Measurements from ENCODE around the gene BCL2L15. TPM values are rescaled to one million over a fixed set of nuclear protein-coding genes. Genes with fewer than 3 reads are reported as not detected.
A peak's percentile ranks its signal among the peaks of the same experiment; 100 is the strongest.

The BCL2L15 gene
- total and polyA plus RNA-seq, 10 of the 15 experiments (the other 5 are each of a cell fraction or from before 2014, with no cell fraction given): 0.42 to 1.2 (median 0.59) TPM

DNA sequence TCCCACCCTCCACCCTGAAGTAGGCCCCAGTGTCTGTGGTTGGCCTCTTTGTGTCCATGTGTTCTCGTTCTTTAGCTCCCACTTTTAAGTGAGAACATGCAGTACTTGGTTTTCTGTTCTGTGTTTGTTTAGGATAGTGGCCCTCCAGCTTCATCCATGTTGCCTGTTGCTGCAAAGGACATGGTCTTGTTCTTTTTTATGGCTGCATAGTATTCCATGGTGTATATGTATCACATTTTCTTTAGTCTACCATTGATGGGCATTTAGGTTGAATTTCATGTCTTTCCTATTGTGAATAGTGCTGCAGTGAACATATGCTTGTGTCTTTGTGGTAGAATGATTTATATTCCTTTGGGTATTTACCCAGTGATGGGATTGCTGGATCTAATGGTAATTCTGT, 47.8 kb upstream of the BCL2L15 start:
- in situ Hi-C loops (cut with MboI) (no loop called here), intact Hi-C loops (cut with micrococcal nuclease; ENCODE audit: unreplicated experiment) (no loop called here)
- peaks cover 6% of the 10 kb centered on the region; the same call in 1 of the 2 replicates for H3K4me1 ChIP-seq (ENCODE audit: control insufficient read depth, insufficient read depth, low read length)
- ATAC-seq (no peak), FAIRE-seq (no peak), DNase-seq (ENCODE audit: low read depth, low spot score) (no peak)
- ChIA-PET POLR2A (interaction anchor here (0.6 to 2.4 kb wide), 5 partner anchors 8 to 60 kb away, joined by 3 to 12 read pairs (median 3); no protein-coding TSS in a partner anchor), SMC1A (ENCODE audit: uncharacterized antibody, unreplicated experiment) (interaction anchor here (1.0 to 11.9 kb wide), 9 partner anchors 12 to 194 kb away, joined by 3 to 99 read pairs (median 3); partner anchors contain the start of gene AP4B1), RAD21 (ENCODE audit: unreplicated experiment) (interaction anchor here (0.7 to 3.0 kb wide), 3 partner anchors 59 to 124 kb away, joined by 3 to 13 read pairs (median 4); no protein-coding TSS in a partner anchor), CTCF (interaction anchor here (0.6 to 1.5 kb wide), 3 partner anchors 11 to 100 kb away, joined by 3 to 4 read pairs (median 3); no protein-coding TSS in a partner anchor)
- H2AFZ ChIP-seq (ENCODE audit: control insufficient read depth, low read depth, low read length): no peak overlapping the region
- no peaks in the 10 kb centered on the region for H4K20me1 ChIP-seq (ENCODE audit: control insufficient read depth, insufficient read depth)
- no peak overlapping the region; the same call in 1 of the 2 replicates for H3K4me3 ChIP-seq
- no peaks in the 10 kb centered on the region; a peak in 1 of 4 replicates for H3K36me3 ChIP-seq (ENCODE audit: control insufficient read depth in 2 of 2, insufficient read depth in 2 of 2, low read length in 1 of 2)
- H3K27ac ChIP-seq (ENCODE audit: control insufficient read depth, insufficient read depth): no peak overlapping the region
- H3K27me3 ChIP-seq (replicated peaks in 1 of 2; ENCODE audit: control insufficient read depth in 2 of 2, insufficient read depth in 2 of 2, low read length in 1 of 2): no peaks in the 10 kb centered on the region
- peaks cover 91% of the 10 kb centered on the region for H3K79me2 ChIP-seq (ENCODE audit: control insufficient read depth, insufficient read depth, low read length)
- TF ChIP-seq ZNF217 (IDR thresholded peaks at IDR 0.05) (0 out of 2 replicates have a peak, but pooled peaks have one; percentile 44), NFXL1 (IDR thresholded peaks at IDR 0.05; ENCODE audit: borderline replicate concordance) (peak; percentile 39; the same call in 1 of the 2 replicates), RFX5 (IDR thresholded peaks at IDR 0.05; ENCODE audit: low read depth, low read length) (no peak)
- H3K9me3 ChIP-seq (replicated peaks; ENCODE audit: control insufficient read depth, insufficient read depth, low read length): no peaks in the 10 kb centered on the region; the same call in 2 of the 3 replicates
- no TSS peak for BruUV-seq (replicated peaks)
- no peak overlapping the region for H3K9ac ChIP-seq (ENCODE audit: control insufficient read depth, insufficient read depth, low read length)
- WGBS (ENCODE audit: insufficient coverage, insufficient replicate concordance, low lambda C conversion rate, missing lambda C conversion rate): 100% methylated on average over 1 of the region's 1 CpG
- no peak overlapping the region for H3K4me2 ChIP-seq (ENCODE audit: control insufficient read depth, insufficient read depth)

DNA sequence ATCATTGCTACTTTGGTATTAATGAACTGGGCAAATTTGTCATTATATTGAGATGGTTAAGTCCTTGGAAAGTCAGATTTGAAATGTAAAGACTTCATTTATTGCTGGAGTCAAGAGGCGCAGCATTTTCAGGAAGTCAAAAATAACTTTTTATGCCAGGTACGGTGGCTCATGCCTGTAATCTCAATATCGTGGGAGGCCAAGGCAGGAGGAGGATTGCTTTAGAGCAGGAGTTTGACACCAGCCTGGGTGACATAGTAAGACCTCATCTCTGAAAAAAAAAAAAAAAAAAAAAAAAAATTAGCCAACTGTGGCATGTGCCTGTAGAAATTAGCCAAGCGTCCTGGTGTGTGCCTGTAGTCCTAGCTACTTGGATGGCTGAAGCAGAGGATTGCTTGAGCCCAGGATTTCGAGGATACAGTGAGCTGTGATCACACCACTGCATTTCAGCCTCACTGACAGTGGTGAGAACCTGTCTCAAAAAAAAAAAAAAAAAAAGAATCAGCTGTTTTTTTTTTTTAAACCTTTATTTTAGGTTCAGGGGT, 47.2 kb upstream of the BCL2L15 start:
- SMC1A ChIA-PET (ENCODE audit: uncharacterized antibody, unreplicated experiment): interaction anchor here (1.2 to 11.9 kb wide), 7 partner anchors 13 to 193 kb away, joined by 3 to 99 read pairs (median 4); no protein-coding TSS in a partner anchor
- H3K9ac ChIP-seq (ENCODE audit: control insufficient read depth, insufficient read depth, low read length): no peak overlapping the region
- no peak for FAIRE-seq
- 77% methylated on average over 5 of the region's 5 CpGs for WGBS (ENCODE audit: insufficient coverage, insufficient replicate concordance, low lambda C conversion rate, missing lambda C conversion rate)
- peaks cover 93% of the 10 kb centered on the region for H3K79me2 ChIP-seq (ENCODE audit: control insufficient read depth, insufficient read depth, low read length)
- 0 out of 2 replicates have a peak, but pooled peaks cover 2% of the 10 kb centered on the region for H3K4me1 ChIP-seq (ENCODE audit: control insufficient read depth, insufficient read depth, low read length)
- no peak for DNase-seq (ENCODE audit: low read depth, low spot score)
- no peaks in the 10 kb centered on the region; the same call in 2 of the 3 replicates for H3K9me3 ChIP-seq (replicated peaks; ENCODE audit: control insufficient read depth, insufficient read depth, low read length)
- no peak for ATAC-seq
- CTCF ChIA-PET: interaction anchor here (0.6 to 1.0 kb wide), 2 partner anchors 12 to 99 kb away, joined by 3 read pairs; no protein-coding TSS in a partner anchor
- no peaks in the 10 kb centered on the region for H3K36me3 ChIP-seq (ENCODE audit: control insufficient read depth in 2 of 2, insufficient read depth in 2 of 2, low read length in 1 of 2)
- RAD21 ChIA-PET (ENCODE audit: unreplicated experiment): interaction anchor here (0.6 to 3.0 kb wide), 6 partner anchors 12 to 168 kb away, joined by 3 to 13 read pairs (median 4); no protein-coding TSS in a partner anchor
- no peak overlapping the region for H3K4me3 ChIP-seq
- in situ Hi-C loops (cut with MboI) (no loop called here), intact Hi-C loops (cut with micrococcal nuclease; ENCODE audit: unreplicated experiment) (loop anchor here (5.0 kb wide), 1 partner anchor 97 kb away; no protein-coding TSS in a partner anchor)
- no peak overlapping the region for H3K4me2 ChIP-seq (ENCODE audit: control insufficient read depth, insufficient read depth)
- no TSS peak for BruUV-seq (replicated peaks)
- H2AFZ ChIP-seq (ENCODE audit: control insufficient read depth, low read depth, low read length): no peak overlapping the region
- H4K20me1 ChIP-seq (ENCODE audit: control insufficient read depth, insufficient read depth): no peaks in the 10 kb centered on the region
- H3K27me3 ChIP-seq (replicated peaks in 1 of 2; ENCODE audit: control insufficient read depth in 2 of 2, insufficient read depth in 2 of 2, low read length in 1 of 2): no peaks in the 10 kb centered on the region
- H3K27ac ChIP-seq (ENCODE audit: control insufficient read depth, insufficient read depth): no peak overlapping the region
- POLR2A ChIA-PET: interaction anchor here (0.6 to 2.4 kb wide), 6 partner anchors 9 to 271 kb away, joined by 3 to 12 read pairs (median 3); no protein-coding TSS in a partner anchor
- TF ChIP-seq SMAD5 (IDR thresholded peaks at IDR 0.05; ENCODE audit: low read depth) (no peak), RAD21 (IDR thresholded peaks at IDR 0.05; ENCODE audit: insufficient read depth, low read depth, low read length) (no peak), LARP7 (IDR thresholded peaks at IDR 0.05) (no peak), ZNF384 (IDR thresholded peaks at IDR 0.05; ENCODE audit: borderline replicate concordance, low read depth, low read length) (no peak), POLR2AphosphoS2 (IDR thresholded peaks at IDR 0.05; ENCODE audit: low read depth, low read length) (no peak), FOXM1 (IDR thresholded peaks at IDR 0.05; ENCODE audit: low read depth, low read length) (no peak), EED (IDR thresholded peaks at IDR 0.05; ENCODE audit: low read depth) (no peak), SREBF2 (IDR thresholded peaks at IDR 0.05; ENCODE audit: low read length) (no peak), PAX8 (IDR thresholded peaks at IDR 0.05) (no peak), IKZF2 (IDR thresholded peaks at IDR 0.05) (no peak)
- TF ChIP-seq, protein P1, sequence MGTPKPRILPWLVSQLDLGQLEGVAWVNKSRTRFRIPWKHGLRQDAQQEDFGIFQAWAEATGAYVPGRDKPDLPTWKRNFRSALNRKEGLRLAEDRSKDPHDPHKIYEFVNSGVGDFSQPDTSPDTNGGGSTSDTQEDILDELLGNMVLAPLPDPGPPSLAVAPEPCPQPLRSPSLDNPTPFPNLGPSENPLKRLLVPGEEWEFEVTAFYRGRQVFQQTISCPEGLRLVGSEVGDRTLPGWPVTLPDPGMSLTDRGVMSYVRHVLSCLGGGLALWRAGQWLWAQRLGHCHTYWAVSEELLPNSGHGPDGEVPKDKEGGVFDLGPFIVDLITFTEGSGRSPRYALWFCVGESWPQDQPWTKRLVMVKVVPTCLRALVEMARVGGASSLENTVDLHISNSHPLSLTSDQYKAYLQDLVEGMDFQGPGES (IDR thresholded peaks at IDR 0.05): no peak
- TF ChIP-seq, protein P2, sequence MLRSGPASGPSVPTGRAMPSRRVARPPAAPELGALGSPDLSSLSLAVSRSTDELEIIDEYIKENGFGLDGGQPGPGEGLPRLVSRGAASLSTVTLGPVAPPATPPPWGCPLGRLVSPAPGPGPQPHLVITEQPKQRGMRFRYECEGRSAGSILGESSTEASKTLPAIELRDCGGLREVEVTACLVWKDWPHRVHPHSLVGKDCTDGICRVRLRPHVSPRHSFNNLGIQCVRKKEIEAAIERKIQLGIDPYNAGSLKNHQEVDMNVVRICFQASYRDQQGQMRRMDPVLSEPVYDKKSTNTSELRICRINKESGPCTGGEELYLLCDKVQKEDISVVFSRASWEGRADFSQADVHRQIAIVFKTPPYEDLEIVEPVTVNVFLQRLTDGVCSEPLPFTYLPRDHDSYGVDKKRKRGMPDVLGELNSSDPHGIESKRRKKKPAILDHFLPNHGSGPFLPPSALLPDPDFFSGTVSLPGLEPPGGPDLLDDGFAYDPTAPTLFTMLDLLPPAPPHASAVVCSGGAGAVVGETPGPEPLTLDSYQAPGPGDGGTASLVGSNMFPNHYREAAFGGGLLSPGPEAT (IDR thresholded peaks at IDR 0.05; ENCODE audit: low read depth): no peak

Measured in GM12878 (cell line).